NT2/D1 (cell line): ENCODE results near the gene DISC1.

ENCODE experiments used
- SUZ12 ChIP-seq: IDR thresholded peaks from 2 replicates; pipeline ENCODE4 v1.6.1; 2011; ENCODE audit not compliant: insufficient read length, insufficient read depth; ENCODE audit errors: extremely low read depth
- YY1 ChIP-seq: IDR thresholded peaks from 2 replicates; pipeline ENCODE4 v1.6.1; 2011; ENCODE audit not compliant: insufficient read length, insufficient read depth
- ZNF274 ChIP-seq: IDR thresholded peaks from 2 replicates; pipeline ENCODE4 v1.6.1; 2011; ENCODE audit warnings: mild to moderate bottlenecking, low read depth, low read length

GRCh38 chr1:231702331-231702730 is 75.7 kb downstream of the DISC1 start:
- TF ChIP-seq YY1: no peak
- TF ChIP-seq ZNF274: no peak
- TF ChIP-seq SUZ12: no peak
